Stimulated activated CD8-positive, alpha-beta memory T cell treated with anti-CD3 and anti-CD28 coated beads, Interleukin-2, amount 100 ng/mL, for 1 hour (primary cell): ENCODE measurements around the gene MLKL.
"Not testable (repeated sequence)": the region's sequence is repeated elsewhere in the genome, so short reads cannot be mapped to it uniquely, and the experiment has no call there.

ENCODE experiments used
- DNase-seq, 2 donors: peaks; one replicate each; pipeline ENCODE4 v3.0.0-alpha.2; 2020; ENCODE audit warnings: low read depth in 2 of 2

The MLKL gene

GRCh38 chr16:74732707-74733350 is 32.2 kb upstream of the MLKL start:
- no peak for DNase-seq

- no peak for DNase-seq
Measured at GRCh38 chr16:74731853-74732477, 31.3 kb upstream of the MLKL start.

- no peak for DNase-seq
Measured at GRCh38 chr16:74729783-74730683, 29.4 kb upstream of the MLKL start.

DNA sequence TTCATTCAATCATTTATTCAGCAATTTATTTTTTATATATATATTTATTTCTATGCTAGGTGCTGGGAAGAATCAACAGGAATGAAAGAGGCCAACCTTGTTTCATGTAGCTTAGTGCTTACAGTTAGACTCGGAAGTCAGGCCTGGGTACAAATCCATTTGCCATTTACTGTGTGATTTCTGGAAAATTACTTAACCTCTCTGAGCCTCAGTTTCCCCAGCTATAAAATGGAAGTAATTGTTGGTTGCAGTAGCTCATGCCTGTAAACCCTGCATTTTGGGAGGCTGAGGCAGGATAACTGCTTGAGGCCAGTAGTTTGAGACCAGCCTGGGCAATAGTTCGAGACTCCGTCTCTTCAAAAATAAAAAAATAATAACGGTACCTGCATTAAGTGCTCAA is 27.2 kb upstream of the MLKL start:
- DNase-seq = no peak

GRCh38 chr16:74726716-74727115 is 26.1 kb upstream of the MLKL start:
- DNase-seq = no peak

DNA sequence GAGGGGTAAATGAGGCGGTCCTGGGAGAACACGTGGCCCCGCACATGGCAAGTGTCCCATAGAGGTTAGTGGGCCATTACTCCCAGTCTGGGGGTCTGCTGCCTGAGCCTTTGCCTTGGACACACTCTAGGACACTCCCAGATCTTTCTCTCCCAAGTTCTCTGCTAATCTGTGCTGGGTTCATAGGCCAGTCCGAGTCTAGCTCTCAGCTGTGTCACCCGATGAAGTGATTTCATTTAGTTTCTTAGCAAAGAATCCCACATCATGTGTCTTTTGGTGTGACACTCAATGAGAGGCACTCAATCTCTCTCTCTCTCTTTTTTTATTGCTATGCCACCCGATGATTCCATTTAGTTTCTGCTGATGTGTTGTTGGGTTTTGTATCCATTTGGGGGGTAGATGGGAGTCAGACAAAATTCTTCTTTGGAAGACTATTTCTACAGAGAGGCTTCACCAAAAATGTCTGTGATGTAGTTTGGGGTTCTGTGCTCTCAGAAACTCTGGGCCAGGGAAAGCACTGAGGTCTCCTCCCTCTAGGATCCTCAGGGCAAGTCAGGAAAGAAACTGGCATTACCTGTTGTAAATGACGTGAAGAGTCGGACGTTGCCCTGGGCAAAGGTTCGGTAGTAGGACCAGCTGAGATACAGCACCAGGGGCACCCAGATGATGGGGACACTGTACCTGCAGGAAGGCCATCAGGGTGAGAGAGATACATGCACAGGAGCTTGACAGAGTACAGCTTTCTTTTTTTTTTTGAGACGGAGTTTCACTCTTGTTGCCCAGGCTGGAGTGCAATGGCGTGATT is 25.2 kb upstream of the MLKL start:
- no peak for DNase-seq

DNA sequence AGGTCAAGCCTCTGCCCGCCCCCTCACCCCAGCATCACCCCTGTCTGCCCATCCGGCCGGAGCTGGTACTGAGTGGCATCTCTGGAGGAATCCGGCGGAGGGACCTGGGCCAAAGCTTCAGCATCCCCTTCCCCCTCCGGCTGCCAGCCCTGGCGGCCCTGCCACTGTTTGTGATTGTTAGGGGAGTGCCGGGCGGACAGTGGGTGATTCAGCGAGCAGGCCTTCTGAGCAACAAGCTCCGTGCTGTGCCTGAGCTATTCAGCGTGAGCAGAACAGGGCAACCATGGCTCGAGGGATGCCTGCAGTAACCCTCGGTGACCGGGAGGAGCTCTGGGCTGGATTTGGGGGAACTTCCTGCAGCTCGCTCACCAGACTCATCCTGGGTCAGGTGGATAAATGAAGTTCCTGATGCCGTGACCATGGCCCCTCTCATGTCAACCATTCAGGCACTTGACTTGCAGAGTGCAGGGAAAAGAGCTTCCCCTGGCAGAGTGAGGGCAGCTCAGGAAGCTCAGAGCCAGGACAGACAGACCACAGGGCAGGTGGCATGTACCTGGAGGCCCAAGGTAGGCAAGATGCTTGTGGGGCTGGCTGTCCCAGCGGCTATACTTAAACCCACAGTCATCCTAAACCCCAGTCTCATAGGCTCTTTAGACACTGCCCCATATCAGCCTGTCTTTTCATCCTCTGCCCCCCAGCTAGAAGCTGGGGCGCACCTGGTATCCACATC is 24.3 kb upstream of the MLKL start:
- no peak for DNase-seq

- DNase-seq = no peak
Measured at GRCh38 chr16:74723256-74723655, 22.6 kb upstream of the MLKL start.

DNA sequence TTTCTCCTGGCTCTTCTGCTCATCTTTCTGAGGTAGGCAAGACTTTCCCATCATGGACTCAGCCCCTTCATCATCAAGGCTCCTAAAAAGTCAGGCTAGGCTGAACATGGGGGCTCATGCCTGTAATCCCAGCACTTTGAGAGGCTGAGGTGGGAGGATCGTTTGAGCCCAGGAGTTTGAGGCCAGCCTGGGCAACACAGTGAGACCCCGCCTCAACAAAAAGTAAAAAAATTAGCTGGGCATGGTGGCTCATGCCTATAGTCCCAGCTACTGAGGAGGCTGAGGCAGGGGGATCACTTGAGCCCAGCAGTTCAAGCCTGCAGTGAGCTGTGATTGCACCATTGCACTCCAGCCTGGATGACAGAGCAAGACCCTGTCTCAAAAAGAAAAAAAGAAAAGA is 21.5 kb upstream of the MLKL start:
- not testable (repeated sequence) for DNase-seq

- no peak for DNase-seq
Measured at GRCh38 chr16:74721716-74722115, 21.1 kb upstream of the MLKL start.

DNA sequence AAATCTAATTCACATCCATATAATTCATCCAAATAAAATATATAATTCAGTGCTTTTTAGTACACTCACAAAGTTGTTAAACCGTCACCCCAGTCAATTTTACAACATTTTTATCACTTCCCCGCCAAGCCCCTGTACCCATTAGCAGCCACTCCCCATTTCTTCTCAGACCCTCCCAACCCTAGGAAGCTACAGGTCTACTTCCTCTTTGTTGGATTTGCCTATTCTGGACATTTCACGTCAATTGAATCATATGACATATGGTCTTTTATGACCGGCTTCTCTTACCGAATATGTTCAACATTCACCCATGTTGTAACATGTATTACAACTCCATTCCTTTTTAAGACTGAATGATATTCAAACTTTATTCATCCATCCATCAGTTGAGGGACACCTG is 19.9 kb upstream of the MLKL start:
- DNase-seq = no peak

DNA sequence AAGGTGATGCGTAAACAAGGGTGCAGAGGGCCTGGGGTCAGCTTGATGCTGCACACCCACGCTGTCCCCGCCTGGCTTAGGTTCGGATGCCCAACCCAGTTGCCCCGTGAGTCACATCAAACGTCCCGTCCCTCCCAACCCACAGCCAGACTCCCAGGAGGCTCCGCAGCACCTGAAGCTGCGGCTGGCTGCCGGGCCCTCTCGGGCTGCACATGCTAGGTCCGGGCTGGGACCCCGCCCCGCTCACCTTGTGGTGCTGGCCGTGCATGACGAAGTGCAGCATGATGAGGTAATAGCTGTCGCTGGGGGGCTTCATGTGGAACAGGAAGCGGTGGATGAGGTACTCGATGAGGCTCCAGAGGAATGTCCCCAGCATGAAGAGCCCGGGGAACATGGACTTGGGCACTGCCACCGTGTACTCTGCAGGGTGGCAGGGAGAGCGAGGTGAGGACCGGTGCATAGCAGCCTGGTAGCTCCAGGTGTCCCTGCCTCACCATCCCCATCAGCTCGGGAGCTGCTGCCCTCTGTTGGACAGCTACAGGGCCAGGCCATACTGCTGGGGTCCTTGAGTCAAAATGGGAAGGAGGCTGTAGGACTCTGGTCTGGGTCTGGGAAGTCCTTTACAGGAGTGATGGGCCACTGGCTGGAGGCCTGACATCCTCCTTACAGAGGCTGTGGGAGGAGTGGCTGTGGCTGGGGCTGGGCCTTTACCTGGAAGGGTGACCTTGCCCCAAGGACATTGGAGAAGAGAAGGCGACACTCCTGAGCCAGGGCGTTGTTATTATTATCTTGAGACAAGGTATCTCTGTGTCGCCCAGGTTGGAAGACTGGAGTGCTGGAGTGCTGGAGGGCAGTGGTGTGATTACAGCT is 18.3 kb upstream of the MLKL start:
- DNase-seq = no peak

DNA sequence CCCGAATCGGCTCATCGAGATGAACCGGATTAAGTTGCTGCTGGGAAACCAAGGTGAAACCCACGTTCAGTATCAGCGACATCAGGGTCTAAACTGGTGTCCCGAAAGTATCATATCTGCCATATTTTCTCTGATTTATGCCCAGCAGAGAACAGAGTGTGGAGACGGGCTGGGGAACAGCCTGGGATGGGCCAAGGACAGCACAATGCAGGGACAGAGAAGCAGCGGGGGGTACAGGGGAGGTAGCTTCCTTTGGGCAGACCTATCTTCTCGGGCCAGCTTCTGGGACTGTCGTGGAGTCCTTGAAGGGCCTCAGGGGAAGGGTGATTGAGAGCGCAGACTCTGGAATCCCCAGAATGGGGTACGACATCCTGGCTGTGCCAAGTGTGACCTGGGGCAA is 17.5 kb upstream of the MLKL start:
- DNase-seq = no peak

GRCh38 chr16:74717367-74717766 is 16.7 kb upstream of the MLKL start:
- no peak for DNase-seq

- DNase-seq = no peak
Measured at GRCh38 chr16:74716355-74716754, 15.7 kb upstream of the MLKL start.

- DNase-seq = no peak
Measured at GRCh38 chr16:74713876-74714275, 13.2 kb upstream of the MLKL start.

DNA sequence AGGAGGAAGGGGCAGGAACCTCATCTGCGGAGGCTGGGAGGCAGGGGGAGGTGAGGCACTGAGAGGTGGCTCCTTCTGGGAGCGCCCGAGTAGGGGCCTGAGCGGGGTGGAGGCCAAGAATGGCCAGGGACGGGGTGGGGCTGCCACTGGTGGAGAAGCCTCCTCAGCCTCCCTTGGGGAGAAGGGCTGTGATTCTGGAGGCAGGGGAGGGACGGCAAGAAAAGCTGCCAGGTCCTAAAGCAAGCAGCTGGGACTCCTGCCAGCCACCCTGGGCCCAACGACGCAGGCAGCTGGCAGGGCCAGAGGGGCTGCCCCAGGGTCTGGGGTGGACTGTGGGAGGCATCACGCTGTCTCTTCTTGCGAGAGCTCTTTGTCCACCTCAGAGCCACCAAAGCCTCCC is 12.7 kb upstream of the MLKL start:
- no peak for DNase-seq

- no peak for DNase-seq
Measured at GRCh38 chr16:74711938-74712337, 11.3 kb upstream of the MLKL start.

GRCh38 chr16:74710401-74710800 is 9.7 kb upstream of the MLKL start:
- DNase-seq = no peak

- DNase-seq = peak; percentile 58 to 67
Measured at GRCh38 chr16:74709441-74709877, 8.8 kb upstream of the MLKL start.
